K562 (cell line): Measurements from ENCODE around the gene PFN3. TPM values are rescaled to one million over a fixed set of nuclear protein-coding genes. Genes with fewer than 3 reads are reported as not detected.

Experiments used
- BRF1 ChIP-seq: IDR thresholded peaks from 3 replicates; pipeline ENCODE4 v1.6.1; 2011; ENCODE audit warnings: borderline replicate concordance, mild to moderate bottlenecking; ENCODE audit not compliant: insufficient read length; ENCODE audit errors: extremely low read depth
- CC2D1A ChIP-seq: fragments of 450-650 bp; IDR thresholded peaks from 2 replicates; pipeline ENCODE4 v1.6.1; 2017; ENCODE audit warnings: mild to moderate bottlenecking
- ETV5 ChIP-seq: sonication (generic); formaldehyde crosslinking; IDR thresholded peaks from 2 replicates; pipeline ENCODE4 v1.4.0; 2020; ENCODE audit warnings: low read depth, mild to moderate bottlenecking, missing genetic modification reagents
- ETV6 ChIP-seq, 3 experiments: fragments of 150-350 bp in 1 of 3; sonication (generic) in 1 of 3; formaldehyde crosslinking in 1 of 3; IDR thresholded peaks; 2 replicates each; pipeline versions ENCODE4 v1.6.1 to v1.8.0; 2014 to 2022; ENCODE audit warnings: borderline replicate concordance in 2 of 3, low read depth in 2 of 3, antibody characterized with exemption in 1 of 3, low read length in 1 of 3, mild to moderate bottlenecking in 1 of 3, missing genetic modification reagents in 1 of 3
- MGA ChIP-seq: fragments of 450-650 bp; IDR thresholded peaks from 2 replicates; pipeline ENCODE4 v1.6.1; 2016; ENCODE audit warnings: mild to moderate bottlenecking, moderate library complexity
- TGIF2 ChIP-seq: sonication (generic); formaldehyde crosslinking; IDR thresholded peaks from 2 replicates; pipeline ENCODE4 v1.8.1; 2022; ENCODE audit warnings: mild to moderate bottlenecking, missing genetic modification reagents, moderate library complexity
- polyA plus RNA-seq, 8 experiments: library from polyadenylated mRNA; depleted of rRNA in 4 of 8; stranded (reverse) in 5 of 8; unstranded in 3 of 8; fragments of >200 nt; fragmentation: Nextera tagmentation in 2 of 8; fragmentation: Illumina TruSeq in 1 of 8; extraction: Ambion mirVana in 2 of 8; extraction: Trizol in 1 of 8; gene quantifications; 2 replicates each; pipeline versions ENCODE4 v1.2.1 to v1.2.3, GENCODE V29; 2011 to 2014; ENCODE audit warnings: inconsistent platforms in 1 of 8, missing spikeins in 1 of 8
- total RNA-seq, 7 experiments: library from RNA; depleted of rRNA in 6 of 7; stranded (reverse); fragments of >200 nt in 6 of 7; fragmentation: Illumina TruSeq in 2 of 7; extraction: Trizol in 2 of 7; gene quantifications; 2 replicates each; pipeline versions ENCODE4 v1.2.1 to v1.2.3, GENCODE V29; 2011 to 2021; ENCODE audit warnings: low replicate concordance in 1 of 7
- TF ChIP-seq, protein P1 (sequence below): fragments of 450-650 bp; IDR thresholded peaks from 2 replicates; pipeline ENCODE4 v1.6.1; 2017; ENCODE audit warnings: antibody characterized with exemption, mild to moderate bottlenecking
- TF ChIP-seq, protein P2 (sequence below): conservative IDR thresholded peaks from 2 replicates; pipeline ENCODE4 v1.6.1; 2011; ENCODE audit warnings: low read depth, mild to moderate bottlenecking, low read length; ENCODE audit not compliant: control insufficient read depth

The PFN3 gene
- total and polyA plus RNA-seq, 9 of the 15 experiments (the other 6 are each of a cell fraction or from before 2014, with no cell fraction given): not detected

DNA sequence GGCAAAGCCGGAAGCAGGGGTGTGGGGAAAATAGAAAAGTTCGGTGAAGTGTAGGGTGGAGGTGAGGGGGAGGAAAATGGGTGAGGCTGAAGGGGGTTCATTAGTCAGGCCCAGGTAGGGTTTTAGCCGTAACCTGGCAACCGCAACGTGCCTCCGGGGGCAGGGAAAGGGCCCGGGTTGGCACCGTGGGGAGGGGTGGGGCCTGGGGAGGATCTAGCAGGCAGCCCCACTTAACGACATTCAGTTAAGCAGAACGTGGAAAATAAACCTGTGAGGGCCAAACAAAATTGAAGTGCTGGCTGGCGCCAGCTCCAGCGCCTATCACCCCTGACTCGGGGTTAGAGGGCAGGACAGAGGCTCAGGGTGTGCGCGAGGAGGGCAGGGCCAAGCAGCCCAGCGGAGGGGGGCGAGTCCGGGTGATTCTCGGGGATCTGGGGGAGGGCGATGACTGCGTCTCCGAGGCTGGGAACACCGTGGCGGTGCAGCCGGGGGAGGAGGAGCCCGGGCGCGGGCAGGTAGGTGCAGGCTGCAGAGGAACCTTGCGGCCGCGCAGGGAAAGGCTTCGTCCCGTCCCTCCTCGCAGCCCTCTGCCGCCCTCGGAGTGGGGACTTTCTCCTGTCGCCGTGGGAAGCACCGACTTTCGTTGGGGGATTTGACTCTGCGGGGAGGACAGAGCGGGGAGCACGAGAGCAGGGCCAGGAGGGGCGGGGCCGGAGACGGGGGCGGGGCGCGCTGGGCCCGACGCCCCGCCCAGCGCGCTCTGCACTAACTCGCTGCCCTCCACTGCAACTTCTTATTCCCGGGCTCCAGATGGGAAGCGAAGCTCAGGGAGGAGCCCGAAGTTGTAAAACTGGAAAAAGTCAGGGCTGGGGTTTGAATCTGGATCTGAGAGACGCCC lies 37.6 kb downstream of the PFN3 start (continued):
- TF ChIP-seq MGA (peak; percentile 29; the same call in 1 of the 2 replicates), ETV6 (IDR thresholded peaks at IDR 0.05; ENCODE audit: borderline replicate concordance in 1 of 2, low read depth in 2 of 2, low read length in 1 of 2) (no peak), ETV6 (CRISPR knock-in tag; IDR thresholded peaks at IDR 0.05; ENCODE audit: borderline replicate concordance) (no peak), BRF1 (no peak), CC2D1A (no peak), TGIF2 (CRISPR knock-in tag) (no peak), ETV5 (CRISPR knock-in tag) (no peak)
- TF ChIP-seq, protein P1, sequence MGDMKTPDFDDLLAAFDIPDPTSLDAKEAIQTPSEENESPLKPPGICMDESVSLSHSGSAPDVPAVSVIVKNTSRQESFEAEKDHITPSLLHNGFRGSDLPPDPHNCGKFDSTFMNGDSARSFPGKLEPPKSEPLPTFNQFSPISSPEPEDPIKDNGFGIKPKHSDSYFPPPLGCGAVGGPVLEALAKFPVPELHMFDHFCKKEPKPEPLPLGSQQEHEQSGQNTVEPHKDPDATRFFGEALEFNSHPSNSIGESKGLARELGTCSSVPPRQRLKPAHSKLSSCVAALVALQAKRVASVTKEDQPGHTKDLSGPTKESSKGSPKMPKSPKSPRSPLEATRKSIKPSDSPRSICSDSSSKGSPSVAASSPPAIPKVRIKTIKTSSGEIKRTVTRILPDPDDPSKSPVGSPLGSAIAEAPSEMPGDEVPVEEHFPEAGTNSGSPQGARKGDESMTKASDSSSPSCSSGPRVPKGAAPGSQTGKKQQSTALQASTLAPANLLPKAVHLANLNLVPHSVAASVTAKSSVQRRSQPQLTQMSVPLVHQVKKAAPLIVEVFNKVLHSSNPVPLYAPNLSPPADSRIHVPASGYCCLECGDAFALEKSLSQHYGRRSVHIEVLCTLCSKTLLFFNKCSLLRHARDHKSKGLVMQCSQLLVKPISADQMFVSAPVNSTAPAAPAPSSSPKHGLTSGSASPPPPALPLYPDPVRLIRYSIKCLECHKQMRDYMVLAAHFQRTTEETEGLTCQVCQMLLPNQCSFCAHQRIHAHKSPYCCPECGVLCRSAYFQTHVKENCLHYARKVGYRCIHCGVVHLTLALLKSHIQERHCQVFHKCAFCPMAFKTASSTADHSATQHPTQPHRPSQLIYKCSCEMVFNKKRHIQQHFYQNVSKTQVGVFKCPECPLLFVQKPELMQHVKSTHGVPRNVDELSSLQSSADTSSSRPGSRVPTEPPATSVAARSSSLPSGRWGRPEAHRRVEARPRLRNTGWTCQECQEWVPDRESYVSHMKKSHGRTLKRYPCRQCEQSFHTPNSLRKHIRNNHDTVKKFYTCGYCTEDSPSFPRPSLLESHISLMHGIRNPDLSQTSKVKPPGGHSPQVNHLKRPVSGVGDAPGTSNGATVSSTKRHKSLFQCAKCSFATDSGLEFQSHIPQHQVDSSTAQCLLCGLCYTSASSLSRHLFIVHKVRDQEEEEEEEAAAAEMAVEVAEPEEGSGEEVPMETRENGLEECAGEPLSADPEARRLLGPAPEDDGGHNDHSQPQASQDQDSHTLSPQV: 0 out of 2 replicates have a peak, but pooled peaks have one; percentile 54
- TF ChIP-seq, protein P2, sequence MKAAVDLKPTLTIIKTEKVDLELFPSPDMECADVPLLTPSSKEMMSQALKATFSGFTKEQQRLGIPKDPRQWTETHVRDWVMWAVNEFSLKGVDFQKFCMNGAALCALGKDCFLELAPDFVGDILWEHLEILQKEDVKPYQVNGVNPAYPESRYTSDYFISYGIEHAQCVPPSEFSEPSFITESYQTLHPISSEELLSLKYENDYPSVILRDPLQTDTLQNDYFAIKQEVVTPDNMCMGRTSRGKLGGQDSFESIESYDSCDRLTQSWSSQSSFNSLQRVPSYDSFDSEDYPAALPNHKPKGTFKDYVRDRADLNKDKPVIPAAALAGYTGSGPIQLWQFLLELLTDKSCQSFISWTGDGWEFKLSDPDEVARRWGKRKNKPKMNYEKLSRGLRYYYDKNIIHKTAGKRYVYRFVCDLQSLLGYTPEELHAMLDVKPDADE: no peak
